GM12878 (cell line): ENCODE results near the gene XCR1.

ENCODE experiments used
- CREM ChIP-seq: IDR thresholded peaks from 2 replicates; pipeline ENCODE4 v1.6.1; 2014; ENCODE audit warnings: antibody characterized with exemption, low read depth
- CTCF ChIP-seq, 3 experiments: IDR thresholded peaks in 2 of 3; conservative IDR thresholded peaks in 1 of 3; 2 replicates each; pipeline ENCODE4 v1.5.1; 2011; ENCODE audit warnings: low read depth in 3 of 3, low read length in 3 of 3, mild to moderate bottlenecking in 3 of 3, control low read depth in 2 of 3, moderate library complexity in 2 of 3, inconsistent platforms in 1 of 3, mixed read lengths in 1 of 3; ENCODE audit not compliant: control insufficient read depth in 2 of 3, insufficient read depth in 1 of 3; ENCODE audit errors: extremely low read depth in 1 of 3
- RCOR1 ChIP-seq: conservative IDR thresholded peaks from 2 replicates; pipeline ENCODE4 v1.6.1; 2012; ENCODE audit warnings: low read depth, low read length, improper control_type of control experiment
- SIX5 ChIP-seq: IDR thresholded peaks from 2 replicates; pipeline ENCODE4 v1.6.1; 2011; ENCODE audit warnings: mild to moderate bottlenecking, low read depth, low read length, moderate library complexity; ENCODE audit not compliant: severe bottlenecking
- TCF12 ChIP-seq: IDR thresholded peaks from 2 replicates; pipeline ENCODE4 v1.6.1; 2011; ENCODE audit warnings: low read depth, mild to moderate bottlenecking, low read length
- ZNF622 ChIP-seq: fragments of 450-650 bp; IDR thresholded peaks from 2 replicates; pipeline ENCODE4 v1.6.1; 2017; ENCODE audit warnings: mild to moderate bottlenecking, inconsistent platforms
- TF ChIP-seq, protein P1 (sequence below): IDR thresholded peaks from 2 replicates; pipeline ENCODE4 v1.6.1; 2011; ENCODE audit warnings: low read depth, mild to moderate bottlenecking, low read length, moderate library complexity, borderline replicate concordance; ENCODE audit errors: extremely low read depth

GRCh38 chr3:46012246-46012645 is 15.0 kb downstream of the XCR1 start:
- TF ChIP-seq RCOR1 = no peak
- no peak for TF ChIP-seq TCF12
- TF ChIP-seq CTCF (IDR thresholded peaks at IDR 0.05 in 2 of 3, conservative IDR thresholded peaks at IDR 0.05 in 1 of 3; ENCODE audit: control insufficient read depth in 2 of 3, extremely low read depth in 1 of 3, insufficient read depth in 1 of 3, low read depth in 3 of 3, low read length in 3 of 3) = no peak
- TF ChIP-seq, protein P1, sequence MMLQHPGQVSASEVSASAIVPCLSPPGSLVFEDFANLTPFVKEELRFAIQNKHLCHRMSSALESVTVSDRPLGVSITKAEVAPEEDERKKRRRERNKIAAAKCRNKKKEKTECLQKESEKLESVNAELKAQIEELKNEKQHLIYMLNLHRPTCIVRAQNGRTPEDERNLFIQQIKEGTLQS = no peak
- TF ChIP-seq CREM = no peak
- no peak for TF ChIP-seq ZNF622
- no peak for TF ChIP-seq SIX5
